NCI-H2029 (cell line): Measurements from ENCODE around the gene SERPINB12.

ENCODE experiments used
- DNase-seq: peaks from one replicate; lab custom pipeline; 2025; lab: John Stamatoyannopoulos, UW

Gene SERPINB12

DNA sequence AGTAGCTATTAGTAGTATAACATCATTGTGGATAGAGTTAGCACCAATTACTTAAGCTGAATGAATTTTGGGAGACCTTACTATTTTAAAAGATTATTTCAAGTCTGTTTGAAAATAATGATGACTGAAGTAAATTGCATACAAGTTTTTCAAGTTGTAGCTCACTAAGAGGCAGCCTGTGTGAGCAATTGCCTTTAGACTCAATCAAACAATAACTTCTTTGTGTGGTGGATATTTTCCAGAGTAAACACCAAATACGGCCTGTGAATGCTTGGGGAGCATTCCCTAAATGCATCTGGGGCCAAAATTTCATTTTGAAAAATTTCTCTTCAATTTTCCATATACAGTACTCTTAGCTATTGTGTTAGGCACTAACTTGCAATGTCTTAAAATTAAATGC lies 7.9 kb downstream of the SERPINB12 start:
- no peak for DNase-seq

- DNase-seq, result no peak
Observed at GRCh38 chr18:63551769-63552168, 9.6 kb downstream of the SERPINB12 start.

DNA sequence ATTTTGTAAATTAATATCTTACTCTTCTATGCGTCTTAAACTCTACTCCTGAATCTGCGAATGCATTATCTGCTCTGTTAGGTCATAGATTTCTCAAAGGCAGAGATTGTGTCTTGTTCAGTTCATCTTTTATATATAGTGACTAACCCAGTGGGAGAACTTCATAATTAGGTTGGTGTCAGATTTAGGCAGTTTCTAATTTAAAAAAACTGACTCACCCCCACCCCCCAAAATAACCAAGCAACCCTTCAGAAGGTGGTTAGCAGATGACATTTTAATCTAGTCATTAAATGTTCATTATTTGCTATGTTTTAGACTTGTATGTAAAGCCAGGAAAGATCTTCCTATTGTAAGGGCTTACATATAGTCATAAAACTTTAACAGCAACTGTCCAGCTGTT lies 10.4 kb downstream of the SERPINB12 start:
- DNase-seq, result no peak

DNA sequence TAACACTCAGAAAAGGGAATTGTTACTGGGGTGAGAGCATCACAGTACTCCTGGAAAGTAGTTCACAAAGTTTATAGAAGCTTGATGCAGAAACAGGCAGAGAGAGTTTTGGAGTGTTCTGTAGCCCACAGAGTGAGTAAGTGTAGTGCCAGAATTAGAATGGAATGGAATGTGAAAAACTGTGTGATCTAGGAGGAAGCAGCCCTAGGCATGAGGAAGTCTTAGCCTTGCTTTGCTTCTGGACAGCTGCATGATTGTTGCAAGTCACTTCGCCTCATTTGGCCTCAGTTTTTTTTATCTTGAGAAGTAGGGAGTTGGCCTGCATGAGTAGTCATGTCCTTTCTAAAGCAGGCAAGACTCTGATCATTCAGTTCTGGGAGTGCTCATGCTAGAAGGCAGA lies 10.9 kb downstream of the SERPINB12 start:
- no peak for DNase-seq

- DNase-seq, result no peak
Observed at GRCh38 chr18:63559567-63560491, 17.7 kb downstream of the SERPINB12 start.

GRCh38 chr18:63562284-63562683 lies 20.1 kb downstream of the SERPINB12 start:
- no peak for DNase-seq

- no peak for DNase-seq
Observed at GRCh38 chr18:63564021-63564420, 21.9 kb downstream of the SERPINB12 start.

- DNase-seq, result no peak
Observed at GRCh38 chr18:63564561-63564960, 22.4 kb downstream of the SERPINB12 start.

- no peak for DNase-seq
Observed at GRCh38 chr18:63567276-63567675, 25.1 kb downstream of the SERPINB12 start.

- DNase-seq, result no peak
Observed at GRCh38 chr18:63567825-63568224, 25.7 kb downstream of the SERPINB12 start.

DNA sequence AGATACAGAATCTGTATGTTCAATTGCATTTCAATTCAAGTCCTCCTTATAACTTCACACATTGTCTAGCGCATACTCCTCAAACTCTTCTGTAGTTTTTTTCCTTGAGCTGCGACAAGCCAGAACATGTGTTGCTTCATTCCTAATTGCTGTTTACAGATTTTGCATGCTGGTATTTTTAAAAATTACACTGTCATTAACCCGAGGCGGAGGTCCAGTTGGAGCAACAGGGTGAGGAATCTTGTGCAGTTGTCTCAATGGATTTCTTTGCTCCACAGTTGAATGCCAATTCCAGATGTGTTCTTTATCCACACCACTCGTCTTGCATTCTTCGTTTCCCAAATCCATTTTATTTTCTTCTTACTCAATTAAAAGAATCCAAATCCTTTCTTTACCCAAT lies 28.6 kb downstream of the SERPINB12 start:
- DNase-seq, result no peak

DNA sequence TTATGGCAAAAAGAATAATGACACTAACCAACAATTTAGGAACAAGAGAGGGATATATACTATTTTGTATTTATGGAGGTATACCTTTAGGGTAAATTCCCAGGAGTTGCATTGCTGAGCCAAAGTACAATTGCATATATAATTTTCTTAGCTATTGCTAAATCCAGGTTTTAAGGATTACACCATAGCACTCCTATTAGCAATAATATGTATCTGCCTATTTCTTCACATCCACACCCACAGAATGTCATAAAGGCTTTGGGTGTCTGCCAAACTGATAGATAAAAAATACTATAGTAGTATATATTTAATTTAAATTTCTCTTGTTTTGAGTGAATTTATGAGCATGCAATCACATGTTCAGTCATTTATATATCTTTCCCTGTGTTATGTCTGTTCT lies 33.5 kb downstream of the SERPINB12 start:
- DNase-seq, result no peak

DNA sequence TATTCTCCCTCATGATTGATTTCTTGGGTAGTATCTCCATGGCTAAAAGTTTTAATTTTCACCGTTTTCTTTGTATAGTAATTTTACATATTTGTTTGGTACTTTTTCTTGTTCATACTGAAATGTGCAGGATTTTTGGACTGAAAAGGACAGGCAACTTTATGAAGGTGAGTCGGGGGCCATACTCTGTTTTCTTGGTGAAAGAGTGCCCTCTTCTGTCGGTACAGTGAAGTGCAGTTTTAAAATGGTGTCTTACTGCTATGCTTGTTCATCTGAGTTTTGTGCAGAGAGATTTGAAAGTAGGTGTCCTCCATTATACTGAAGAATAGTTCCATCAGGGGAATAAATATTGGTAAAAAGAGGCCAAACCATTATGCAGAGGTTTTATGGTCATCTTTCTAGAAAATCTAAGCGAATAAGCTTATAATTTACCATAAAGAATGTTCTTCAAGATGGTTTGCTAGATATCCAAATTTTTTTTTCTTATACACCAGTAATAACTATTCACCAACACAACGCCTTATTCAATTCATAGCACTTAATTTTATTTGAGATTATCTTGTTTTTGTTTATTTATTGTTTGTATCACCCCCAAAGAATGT lies 36.3 kb downstream of the SERPINB12 start:
- DNase-seq, result no peak

- no peak for DNase-seq
Observed at GRCh38 chr18:63579616-63580015, 37.4 kb downstream of the SERPINB12 start.

- DNase-seq, result no peak
Observed at GRCh38 chr18:63585988-63586387, 43.8 kb downstream of the SERPINB12 start.

DNA sequence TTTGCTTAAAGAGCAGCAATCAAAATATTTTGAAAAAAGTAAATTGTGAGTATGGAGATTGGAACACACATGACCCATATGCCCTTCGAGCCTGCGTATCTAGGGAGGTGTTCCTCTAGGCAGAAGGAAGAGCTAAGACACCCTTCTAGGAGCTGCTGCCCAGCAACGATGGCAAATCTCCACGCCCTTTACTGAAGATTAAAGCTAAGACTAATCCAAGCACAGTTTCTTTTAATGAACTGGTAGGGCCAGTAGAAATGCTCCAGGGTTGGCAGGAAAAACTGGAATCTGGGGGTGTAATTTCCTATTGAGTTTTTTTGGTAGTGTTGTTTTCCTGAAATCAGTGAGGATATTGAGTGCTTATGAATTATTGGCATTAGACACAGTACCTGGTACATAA lies 44.3 kb downstream of the SERPINB12 start:
- no peak for DNase-seq

DNA sequence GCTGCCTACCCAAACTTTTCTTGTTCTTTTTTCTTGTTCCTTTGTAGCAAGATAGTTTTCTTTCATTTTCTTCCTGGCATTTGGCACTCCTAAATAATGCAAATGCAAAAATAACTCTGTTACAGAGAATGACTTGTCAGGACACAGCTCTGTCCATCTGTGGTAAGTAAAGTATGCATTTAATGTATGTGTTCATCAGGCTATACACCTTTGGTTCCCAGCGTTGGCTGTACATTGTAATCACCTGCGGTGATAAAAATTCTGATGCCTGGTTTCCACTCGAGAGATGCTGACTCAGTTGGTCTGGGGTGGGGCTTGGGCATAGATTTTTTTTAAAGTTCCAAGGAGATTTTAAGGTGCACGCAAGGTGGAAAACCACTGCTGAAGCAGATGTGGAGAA lies 44.8 kb downstream of the SERPINB12 start, which contains the start of gene SERPINB13:
Gene SERPINB13, plus strand, starts transcription at position 378 of the 400 bp plus-strand sequence. CDS start 1,325 bp downstream, outside the sequence.
- DNase-seq, result no peak

- no peak for DNase-seq
Observed at GRCh38 chr18:63588909-63589308, 46.7 kb downstream of the SERPINB12 start.

DNA sequence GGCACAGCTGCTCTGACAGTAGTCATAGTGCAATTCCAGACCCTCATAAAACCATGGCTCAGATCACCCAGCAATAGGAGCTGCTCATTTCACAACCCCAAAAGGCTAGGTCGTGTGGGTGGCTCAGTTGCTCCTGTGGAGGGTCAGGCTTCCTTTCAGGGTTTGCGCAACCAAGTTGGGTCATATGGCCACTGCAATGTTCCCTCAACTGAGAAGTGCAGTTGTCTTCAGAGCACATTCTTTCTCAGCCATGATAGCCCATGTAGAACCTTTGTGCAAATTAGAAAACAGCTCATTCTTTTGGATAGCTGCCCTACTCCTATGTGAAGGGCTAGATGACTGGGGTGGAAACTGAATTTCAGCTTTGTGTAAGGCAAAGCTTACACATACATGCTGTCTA lies 48.2 kb downstream of the SERPINB12 start:
- no peak for DNase-seq

GRCh38 chr18:63590966-63591695 lies 49.0 kb downstream of the SERPINB12 start:
- no peak for DNase-seq

- DNase-seq, result no peak
Observed at GRCh38 chr18:63591725-63592124, 49.6 kb downstream of the SERPINB12 start.

GRCh38 chr18:63592471-63592870 lies 50.3 kb downstream of the SERPINB12 start:
- DNase-seq, result no peak

- DNase-seq, result no peak
Observed at GRCh38 chr18:63596964-63597363, 54.8 kb downstream of the SERPINB12 start.
